Hepatocyte (in vitro differentiated cells): ENCODE data around the gene CTNNA2. TPM values are rescaled to one million over a fixed set of nuclear protein-coding genes. Genes with fewer than 3 reads are reported as not detected.

Experiments
- DNase-seq: peaks from one replicate; pipeline ENCODE4 v3.0.0-alpha.2; 2016; ENCODE audit warnings: low spot score
- H2AFZ ChIP-seq: fragments of 200-600 bp; sonication (generic); 2 replicates; pipeline ENCODE4 v1.6.0; 2016; ENCODE audit warnings: antibody characterized with exemption, mild to moderate bottlenecking
- H3K27ac ChIP-seq: fragments of 200-600 bp; sonication (generic); 2 replicates; pipeline ENCODE4 v1.5.1; 2016; ENCODE audit warnings: mild to moderate bottlenecking
- H3K27me3 ChIP-seq: fragments of 200-600 bp; sonication (generic); 2 replicates; pipeline ENCODE4 v1.6.1; 2016
- H3K36me3 ChIP-seq: fragments of 200-600 bp; sonication (generic); replicated peaks from 2 replicates; pipeline ENCODE4 v1.5.1; 2016; ENCODE audit warnings: low read depth; ENCODE audit not compliant: insufficient read depth
- H3K4me1 ChIP-seq: fragments of 200-600 bp; sonication (generic); 2 replicates; pipeline ENCODE4 v1.5.1; 2016; ENCODE audit warnings: mild to moderate bottlenecking, moderate library complexity; ENCODE audit not compliant: insufficient read depth
- H3K4me2 ChIP-seq: fragments of 200-600 bp; sonication (generic); 2 replicates; pipeline ENCODE4 v1.6.0; 2016
- H3K4me3 ChIP-seq: fragments of 200-600 bp; sonication (generic); 2 replicates; pipeline ENCODE4 v1.5.1; 2016; ENCODE audit warnings: mild to moderate bottlenecking
- H3K79me2 ChIP-seq: fragments of 200-600 bp; sonication (generic); 2 replicates; pipeline ENCODE4 v1.6.0; 2017; ENCODE audit warnings: mild to moderate bottlenecking
- H3K9me2 ChIP-seq: fragments of 200-600 bp; sonication (generic); replicated peaks from 2 replicates; pipeline ENCODE4 v1.6.0; 2017; ENCODE audit warnings: mild to moderate bottlenecking; ENCODE audit not compliant: insufficient read depth
- H3K9me3 ChIP-seq: fragments of 200-600 bp; sonication (generic); 2 replicates; pipeline ENCODE4 v1.5.1; 2016; ENCODE audit warnings: low read depth, mild to moderate bottlenecking
- H4K20me1 ChIP-seq: fragments of 200-600 bp; sonication (generic); 2 replicates; pipeline ENCODE4 v1.6.0; 2016; ENCODE audit warnings: mild to moderate bottlenecking; ENCODE audit not compliant: insufficient read depth, poor library complexity, severe bottlenecking
- CTCF ChIP-seq: fragments of 200-600 bp; sonication (generic); IDR thresholded peaks from 2 replicates; pipeline ENCODE4 v1.5.1; 2016; ENCODE audit warnings: antibody characterized with exemption, mild to moderate bottlenecking; ENCODE audit not compliant: poor library complexity
- EZH2 ChIP-seq: fragments of 200-600 bp; sonication (generic); IDR thresholded peaks from 2 replicates; pipeline ENCODE4 v1.6.1; 2016; ENCODE audit warnings: antibody characterized with exemption, mild to moderate bottlenecking, borderline replicate concordance
- EZH2phosphoT487 ChIP-seq: fragments of 200-600 bp; sonication (generic); IDR thresholded peaks from one replicate; pipeline ENCODE4 v1.6.1; 2018; ENCODE audit warnings: antibody characterized with exemption, mild to moderate bottlenecking, low read depth, moderate library complexity; ENCODE audit not compliant: unreplicated experiment, severe bottlenecking
- WGBS: methylation state at CpG from one replicate; pipeline ENCODE4 v1.1.6; 2016; ENCODE audit warnings: low lambda C conversion rate; ENCODE audit errors: missing lambda C conversion rate; 5-methylcytosine and 5-hydroxymethylcytosine counted together
- polyA plus RNA-seq: library from polyadenylated mRNA; unstranded; fragments of >200 nt; fragmentation: Nextera tagmentation; extraction: Ambion mirVana; gene quantifications from 2 replicates; pipeline ENCODE4 v1.2.1, GENCODE V29; 2016
- total RNA-seq: library from RNA; depleted of rRNA; stranded (reverse); fragments of >200 nt; gene quantifications from 2 replicates; pipeline ENCODE4 v1.2.3, GENCODE V29; 2014

The CTNNA2 gene
- total and polyA plus RNA-seq, 2 experiments from 2014 or later, result 0.79 to 4.4 TPM

GRCh38 chr2:80255918-80256781 lies 743.3 kb downstream of the CTNNA2 start:
- no peaks in the 10 kb centered on the region for H3K36me3 ChIP-seq
- H3K4me3 ChIP-seq, result no peak overlapping the region
- no peak overlapping the region for H3K27ac ChIP-seq
- TF ChIP-seq EZH2phosphoT487, result no peak
- TF ChIP-seq CTCF, result peak; percentile 31
- no peak for TF ChIP-seq EZH2
- no peaks in the 10 kb centered on the region for H4K20me1 ChIP-seq
- no peaks in the 10 kb centered on the region for H3K9me3 ChIP-seq
- no peaks in the 10 kb centered on the region for H3K79me2 ChIP-seq
- no peaks in the 10 kb centered on the region for H3K9me2 ChIP-seq
- 63% methylated on average over 9 of the region's 9 CpGs for WGBS
- no peaks in the 10 kb centered on the region for H3K4me1 ChIP-seq
- no peaks in the 10 kb centered on the region for H3K27me3 ChIP-seq
- no peak overlapping the region for H3K4me2 ChIP-seq
- peak; percentile 61 for DNase-seq
- H2AFZ ChIP-seq, result no peak overlapping the region

GRCh38 chr2:80256782-80257167 lies 743.9 kb downstream of the CTNNA2 start:
- Histone ChIP-seq H3K27me3 (no peaks in the 10 kb centered on the region), H3K79me2 (no peaks in the 10 kb centered on the region), H3K4me3 (no peak overlapping the region), H3K9me3 (no peaks in the 10 kb centered on the region), H3K4me1 (no peaks in the 10 kb centered on the region), H3K9me2 (no peaks in the 10 kb centered on the region), H2AFZ (no peak overlapping the region), H3K4me2 (no peak overlapping the region), H3K27ac (no peak overlapping the region), H4K20me1 (no peaks in the 10 kb centered on the region), H3K36me3 (no peaks in the 10 kb centered on the region)
- no peak for DNase-seq
- TF ChIP-seq EZH2, result no peak
- WGBS, result 84% methylated on average over 3 of the region's 3 CpGs

GRCh38 chr2:80257450-80257849 lies 744.6 kb downstream of the CTNNA2 start:
- Histone ChIP-seq H3K4me2 (no peak overlapping the region), H4K20me1 (no peaks in the 10 kb centered on the region), H3K4me1 (no peaks in the 10 kb centered on the region), H3K79me2 (no peaks in the 10 kb centered on the region), H3K9me2 (no peaks in the 10 kb centered on the region), H3K9me3 (no peaks in the 10 kb centered on the region), H2AFZ (no peak overlapping the region), H3K27me3 (no peaks in the 10 kb centered on the region), H3K4me3 (no peak overlapping the region), H3K27ac (no peak overlapping the region), H3K36me3 (no peaks in the 10 kb centered on the region)
- TF ChIP-seq EZH2 (no peak), CTCF (no peak), EZH2phosphoT487 (no peak)
- WGBS, result 96% methylated on average over 4 of the region's 4 CpGs
- DNase-seq, result no peak

- H3K4me2 ChIP-seq, result no peak overlapping the region
- no peak overlapping the region for H3K4me3 ChIP-seq
- no peaks in the 10 kb centered on the region for H3K9me2 ChIP-seq
- no peak overlapping the region for H2AFZ ChIP-seq
- no peak for DNase-seq
- H3K4me1 ChIP-seq, result no peaks in the 10 kb centered on the region
- H3K79me2 ChIP-seq, result no peaks in the 10 kb centered on the region
- no peak overlapping the region for H3K27ac ChIP-seq
- no peaks in the 10 kb centered on the region for H3K9me3 ChIP-seq
- no peaks in the 10 kb centered on the region for H4K20me1 ChIP-seq
- no peaks in the 10 kb centered on the region for H3K27me3 ChIP-seq
- H3K36me3 ChIP-seq, result no peaks in the 10 kb centered on the region
- 74% methylated on average over 5 of the region's 5 CpGs for WGBS
- TF ChIP-seq EZH2phosphoT487, result no peak
- TF ChIP-seq EZH2, result no peak
- TF ChIP-seq CTCF, result no peak
Observed at GRCh38 chr2:80258341-80258740, 745.5 kb downstream of the CTNNA2 start.
